Loucy (cell line): ENCODE data around the gene DUSP22.

Experiments used
- CTCF ChIP-seq: fragments of 200-600 bp; sonication (generic); conservative IDR thresholded peaks from 2 replicates; pipeline ENCODE4 v1.5.1; 2014; ENCODE audit warnings: mild to moderate bottlenecking, antibody characterized with exemption, low read length
- EZH2phosphoT487 ChIP-seq: fragments of 200-600 bp; IDR thresholded peaks from 2 replicates; pipeline ENCODE4 v1.6.1; 2018; ENCODE audit warnings: antibody characterized with exemption, mild to moderate bottlenecking, moderate library complexity, borderline replicate concordance

DNA sequence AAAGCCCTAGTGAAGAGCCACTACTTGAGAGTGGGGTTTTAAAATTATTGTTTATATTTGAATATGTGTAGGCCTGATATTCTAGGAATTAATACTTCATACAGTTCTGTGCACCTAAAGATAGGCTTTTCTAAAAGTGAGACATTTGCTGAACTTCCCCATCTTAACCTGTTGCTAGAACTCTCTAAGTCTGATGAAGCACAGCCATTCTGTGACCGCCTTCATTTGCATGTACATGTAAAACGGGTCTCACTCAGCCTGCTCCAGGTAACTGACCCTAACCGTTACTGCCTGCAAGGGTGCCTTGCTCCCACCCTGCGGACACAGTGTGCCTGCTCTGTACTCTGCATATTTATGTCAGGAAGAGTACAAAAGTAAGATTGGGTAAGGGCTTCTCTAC, 54.9 kb downstream of the DUSP22 start:
- no peak for TF ChIP-seq CTCF
- no peak for TF ChIP-seq EZH2phosphoT487
